ENCODE data around the gene CALN1. TPM values are rescaled to one million over a fixed set of nuclear protein-coding genes. Genes with fewer than 3 reads are reported as not detected.
"Not testable (repeated sequence)": the region's sequence is repeated elsewhere in the genome, so short reads cannot be mapped to it uniquely, and the experiment has no call there.

CALN1 gene
- polyA plus RNA-seq, 4 donors = 0.52 to 2.1 (median 1.2) TPM

- DNase-seq (ENCODE audit: low read depth in 4 of 4, low spot score in 3 of 4) = no peak
Observed at GRCh38 chr7:72007018-72007417, 405.1 kb downstream of the CALN1 start.

GRCh38 chr7:72003236-72003635 is 408.9 kb downstream of the CALN1 start:
- DNase-seq (ENCODE audit: low read depth in 4 of 4, low spot score in 3 of 4) = no peak

GRCh38 chr7:71996141-71996540 is 416.0 kb downstream of the CALN1 start:
- DNase-seq (ENCODE audit: low read depth in 4 of 4, low spot score in 3 of 4) = no peak

DNA sequence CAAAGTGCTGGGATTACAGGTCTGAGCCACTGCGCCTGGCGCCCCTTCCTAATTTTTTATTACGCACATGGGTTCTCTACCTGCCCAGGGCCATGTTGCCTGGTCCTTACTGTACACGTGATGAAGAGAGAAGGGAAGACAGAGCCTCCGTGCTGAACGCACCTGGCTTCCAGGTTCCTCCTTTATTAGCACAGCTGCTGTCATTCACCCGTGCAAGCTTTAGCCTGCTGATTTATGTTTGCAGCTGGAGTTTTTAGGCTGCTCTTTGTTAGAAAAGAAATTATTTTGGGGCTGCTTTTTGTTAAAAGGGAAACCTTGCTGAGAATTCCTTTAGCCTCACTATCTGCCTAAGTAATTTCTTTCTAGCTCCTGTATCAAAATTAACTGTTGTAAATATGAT is 417.0 kb downstream of the CALN1 start:
- DNase-seq (ENCODE audit: low read depth in 4 of 4, low spot score in 3 of 4) = no peak

DNA sequence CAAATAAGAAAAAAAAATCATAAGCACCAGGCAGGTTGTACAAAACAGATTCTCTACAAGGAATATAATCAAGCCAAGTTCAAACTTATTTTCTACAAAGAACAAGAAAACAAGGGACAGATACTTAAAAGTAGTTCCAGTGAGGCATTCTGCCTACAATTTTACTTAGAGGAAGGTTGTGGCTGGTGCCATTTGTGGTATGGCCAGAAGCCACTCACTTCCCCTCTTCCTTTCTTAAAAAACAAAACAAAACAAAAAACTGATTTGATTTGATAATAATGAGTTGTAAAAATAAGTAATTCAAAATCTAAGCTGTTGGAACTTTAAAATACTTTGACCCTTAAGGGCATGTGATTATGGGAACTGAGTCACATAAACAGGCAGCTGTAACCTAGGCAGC is 420.6 kb downstream of the CALN1 start:
- no peak for DNase-seq (ENCODE audit: low read depth in 4 of 4, low spot score in 3 of 4)

DNA sequence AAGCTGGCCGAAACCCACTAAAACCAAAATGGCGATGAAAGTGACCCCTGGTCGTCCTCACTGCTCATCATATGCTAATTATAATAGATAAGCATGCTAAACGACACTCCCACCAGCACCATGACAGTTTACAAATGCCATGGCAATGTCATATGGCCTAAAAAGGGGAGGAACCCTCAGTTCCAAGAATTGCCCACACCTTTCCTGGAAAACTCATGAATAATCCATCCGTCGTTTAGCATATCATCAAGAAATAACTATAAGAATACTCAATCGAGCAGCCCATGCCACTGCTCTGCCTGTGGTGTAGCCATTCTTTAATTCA is 422.0 kb downstream of the CALN1 start:
- DNase-seq (ENCODE audit: low read depth in 4 of 4, low spot score in 3 of 4) = no peak

GRCh38 chr7:71988201-71988600 is 423.9 kb downstream of the CALN1 start:
- DNase-seq (ENCODE audit: low read depth in 4 of 4, low spot score in 3 of 4) = no peak

- no peak for DNase-seq (ENCODE audit: low read depth in 4 of 4, low spot score in 3 of 4)
Observed at GRCh38 chr7:71987200-71987767, 424.9 kb downstream of the CALN1 start.

GRCh38 chr7:71984348-71984747 is 427.8 kb downstream of the CALN1 start:
- no peak for DNase-seq (ENCODE audit: low read depth in 4 of 4, low spot score in 3 of 4)

GRCh38 chr7:71982851-71983250 is 429.3 kb downstream of the CALN1 start:
- DNase-seq (ENCODE audit: low read depth in 4 of 4, low spot score in 3 of 4) = no peak

- DNase-seq (ENCODE audit: low read depth in 4 of 4, low spot score in 3 of 4) = no peak
Observed at GRCh38 chr7:71976645-71977044, 435.5 kb downstream of the CALN1 start.

- no peak for DNase-seq (ENCODE audit: low read depth in 4 of 4, low spot score in 3 of 4)
Observed at GRCh38 chr7:71974611-71975010, 437.5 kb downstream of the CALN1 start.

DNA sequence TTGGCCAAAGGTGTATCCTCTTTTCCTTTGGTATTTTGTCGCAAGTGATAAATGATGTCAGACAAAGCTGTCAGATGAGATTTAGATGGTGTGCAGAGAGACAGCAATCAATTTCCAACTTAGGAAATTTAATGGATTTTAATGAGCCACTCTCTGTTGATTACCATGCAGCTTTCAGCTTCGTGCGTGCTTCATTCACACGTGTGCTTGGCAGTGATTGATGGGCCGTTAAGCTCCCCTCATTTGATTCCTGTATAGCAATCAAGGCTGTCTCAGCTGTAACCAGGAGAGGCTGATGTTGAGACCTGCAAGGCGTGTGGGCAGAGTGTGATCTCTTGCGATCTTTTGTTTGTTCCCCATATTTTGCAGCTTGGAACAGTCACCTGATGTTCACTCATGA is 439.6 kb downstream of the CALN1 start:
- DNase-seq (ENCODE audit: low read depth in 4 of 4, low spot score in 3 of 4) = no peak

DNA sequence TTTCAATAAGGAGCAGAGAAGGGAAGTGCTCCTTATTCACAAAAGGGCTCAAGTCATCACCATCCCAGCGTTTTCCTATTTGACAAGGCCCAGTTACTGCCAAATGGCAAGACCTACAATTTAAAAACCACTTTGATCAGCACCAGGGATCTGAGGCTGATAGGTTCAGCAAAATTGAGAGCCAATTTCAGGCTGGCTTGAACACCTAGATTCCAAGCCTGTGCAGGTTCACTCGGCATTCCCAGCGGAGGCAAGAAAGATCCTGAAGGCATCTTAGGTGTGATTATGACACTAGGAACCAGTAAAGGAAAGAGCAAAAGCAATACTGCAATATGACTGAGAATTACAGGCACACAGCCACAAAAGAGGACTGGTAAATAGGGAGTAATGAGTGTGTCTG is 441.4 kb downstream of the CALN1 start:
- no peak for DNase-seq (ENCODE audit: low read depth in 4 of 4, low spot score in 3 of 4)

DNA sequence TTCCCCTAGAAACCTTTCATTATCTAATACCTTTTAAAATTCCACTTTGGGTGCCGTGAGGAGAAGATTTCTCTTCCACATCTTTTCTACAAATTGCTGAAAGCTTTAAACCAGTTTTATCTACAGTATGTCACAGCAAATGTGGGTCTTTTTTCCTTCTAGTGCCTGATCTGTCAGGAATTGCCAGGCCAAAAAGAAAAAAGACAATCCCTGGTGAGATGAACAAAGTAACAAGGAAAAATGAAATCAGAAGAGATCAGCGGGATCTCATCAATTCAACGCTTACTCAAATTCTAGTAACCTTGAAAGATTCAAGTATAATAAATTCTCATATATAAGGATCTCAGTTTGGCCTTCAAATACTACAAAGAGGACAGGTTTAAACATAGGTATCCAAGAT is 449.5 kb downstream of the CALN1 start:
- DNase-seq (ENCODE audit: low read depth in 4 of 4, low spot score in 3 of 4) = no peak

DNA sequence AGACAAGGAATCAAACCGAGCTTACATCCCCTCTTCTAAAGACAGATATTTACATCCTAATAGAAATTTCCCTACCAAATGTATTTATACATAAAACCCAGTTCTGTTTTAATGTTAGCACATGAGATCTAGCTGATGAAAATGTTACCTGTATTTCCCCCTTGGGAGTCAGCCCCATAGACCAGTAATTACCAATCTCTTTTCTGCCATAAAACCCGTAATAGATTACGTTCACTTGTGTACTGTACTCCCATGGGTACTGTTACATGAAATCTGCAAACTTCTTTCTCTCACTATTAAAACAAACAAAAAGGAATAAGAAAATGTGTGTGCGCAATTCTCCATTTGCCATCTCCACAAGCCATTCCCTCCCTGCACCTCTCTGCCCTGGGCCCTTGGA is 450.9 kb downstream of the CALN1 start:
- DNase-seq (ENCODE audit: low read depth in 4 of 4, low spot score in 3 of 4) = no peak

GRCh38 chr7:71942115-71942514 is 470.0 kb downstream of the CALN1 start:
- DNase-seq (ENCODE audit: low read depth in 4 of 4, low spot score in 3 of 4) = no peak

DNA sequence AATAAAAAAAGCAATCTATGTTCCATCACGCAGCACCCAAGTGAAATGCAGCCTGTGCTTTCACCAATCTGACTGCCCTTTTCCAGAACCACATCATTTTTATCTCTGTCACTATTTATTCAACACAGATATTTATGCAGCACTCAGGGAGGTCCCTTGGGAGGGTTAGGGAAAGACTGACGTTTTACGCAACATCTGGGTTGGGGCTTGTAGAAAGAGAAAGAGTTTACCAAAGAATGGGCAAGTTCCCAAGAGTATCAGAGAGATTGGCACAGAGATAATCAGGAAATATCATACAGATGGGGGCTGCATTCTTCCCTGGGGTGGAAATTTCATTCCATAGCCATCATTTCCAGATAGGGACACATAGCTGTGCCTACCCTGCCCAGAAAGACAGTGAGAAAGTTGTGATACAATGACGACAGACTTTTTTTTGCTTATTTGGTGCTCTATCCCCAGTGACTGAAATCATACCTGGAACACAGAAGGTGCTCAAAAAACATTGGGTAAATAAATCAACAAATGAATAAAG is 474.2 kb downstream of the CALN1 start:
- no peak for DNase-seq (ENCODE audit: low read depth in 4 of 4, low spot score in 3 of 4)

DNA sequence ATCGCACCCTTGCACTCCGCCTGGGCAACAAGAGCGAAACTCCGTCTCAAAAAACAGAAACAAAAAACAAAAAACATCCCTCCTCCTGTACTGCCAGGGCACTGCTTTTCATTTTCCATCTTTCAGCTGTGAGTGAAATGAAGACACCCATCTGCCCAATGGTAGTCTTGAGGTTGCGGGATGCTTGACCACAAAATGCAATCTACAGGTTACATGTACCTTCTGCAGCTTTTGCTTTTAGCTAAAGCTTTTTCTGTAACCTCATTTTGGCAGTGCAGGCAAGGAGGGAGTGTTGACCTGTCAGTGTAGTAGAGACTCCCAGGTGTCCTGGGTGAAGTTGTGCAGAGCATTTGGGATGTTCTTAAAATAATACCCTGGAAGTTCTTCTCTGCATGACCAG is 476.5 kb downstream of the CALN1 start:
- no peak for DNase-seq (ENCODE audit: low read depth in 4 of 4, low spot score in 3 of 4)

GRCh38 chr7:71933426-71933825 is 478.7 kb downstream of the CALN1 start:
- DNase-seq (ENCODE audit: low read depth in 4 of 4, low spot score in 3 of 4) = no peak

GRCh38 chr7:71925663-71926062 is 486.5 kb downstream of the CALN1 start:
- DNase-seq (ENCODE audit: low read depth in 4 of 4, low spot score in 3 of 4) = no peak

DNA sequence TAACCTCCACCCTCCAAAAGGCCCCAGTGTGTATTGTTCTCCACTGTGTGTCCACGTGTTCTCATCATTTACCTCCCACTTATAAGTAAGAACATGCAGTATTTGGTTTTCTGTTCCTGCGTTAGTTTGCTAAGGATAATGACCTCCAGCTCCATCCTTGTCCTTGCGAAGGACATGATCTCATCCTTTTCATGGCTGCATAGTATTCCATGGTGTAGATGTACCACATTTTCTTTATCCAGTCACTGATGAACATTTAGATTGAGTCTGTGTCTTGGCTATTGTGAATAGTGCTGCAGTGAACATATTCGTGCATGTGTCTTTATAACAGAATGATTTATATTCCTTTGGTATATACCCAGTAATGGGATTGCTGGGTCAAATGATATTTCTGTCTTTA is 497.9 kb downstream of the CALN1 start:
- DNase-seq (ENCODE audit: low read depth in 4 of 4, low spot score in 3 of 4) = not testable (repeated sequence)

DNA sequence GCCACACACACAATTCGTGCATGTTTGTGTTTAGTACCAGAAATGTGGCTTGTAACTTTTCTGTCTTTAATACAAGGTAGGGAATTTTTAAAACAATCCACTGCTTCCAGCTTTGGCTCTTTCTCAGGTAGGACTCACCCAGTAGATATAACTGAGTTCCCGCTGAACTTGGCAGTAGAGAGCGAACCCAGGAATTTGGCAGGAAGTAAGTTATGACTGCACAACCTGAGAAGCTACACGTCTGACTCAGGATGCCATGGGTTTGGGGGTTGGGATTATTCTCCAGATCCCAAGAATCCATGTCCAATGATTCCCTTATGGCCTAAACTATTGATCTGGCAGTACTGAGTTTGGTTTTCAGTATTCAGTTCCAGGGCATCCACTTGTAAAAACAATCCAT is 499.7 kb downstream of the CALN1 start:
- DNase-seq (ENCODE audit: low read depth in 4 of 4, low spot score in 3 of 4) = no peak

All from left renal pelvis (tissue), 4 donors.